T-helper 2 cell treated with Interferon-gamma antibody and Interleukin-4, amounts not matched to agents 100 ng/mL and 5 ng/mL, for 36 hours (primary cell): ENCODE measurements around the gene ZMYM2. TPM values are rescaled to one million over a fixed set of nuclear protein-coding genes. Genes with fewer than 3 reads are reported as not detected.
"Not testable (repeated sequence)": the region's sequence is repeated elsewhere in the genome, so short reads cannot be mapped to it uniquely, and the experiment has no call there.

Experiments
- intact Hi-C: fragments of 100-400 bp; cut with micrococcal nuclease; formaldehyde crosslinking; loops from one replicate; pipeline ENCODE4 v1.15.1; 2023
- total RNA-seq: library from RNA; stranded (reverse); gene quantifications from 2 replicates; pipeline ENCODE4 v1.2.3, GENCODE V29; 2022

The ZMYM2 gene
- total RNA-seq, result 51.4 and 58.4 TPM in 2 replicates

DNA sequence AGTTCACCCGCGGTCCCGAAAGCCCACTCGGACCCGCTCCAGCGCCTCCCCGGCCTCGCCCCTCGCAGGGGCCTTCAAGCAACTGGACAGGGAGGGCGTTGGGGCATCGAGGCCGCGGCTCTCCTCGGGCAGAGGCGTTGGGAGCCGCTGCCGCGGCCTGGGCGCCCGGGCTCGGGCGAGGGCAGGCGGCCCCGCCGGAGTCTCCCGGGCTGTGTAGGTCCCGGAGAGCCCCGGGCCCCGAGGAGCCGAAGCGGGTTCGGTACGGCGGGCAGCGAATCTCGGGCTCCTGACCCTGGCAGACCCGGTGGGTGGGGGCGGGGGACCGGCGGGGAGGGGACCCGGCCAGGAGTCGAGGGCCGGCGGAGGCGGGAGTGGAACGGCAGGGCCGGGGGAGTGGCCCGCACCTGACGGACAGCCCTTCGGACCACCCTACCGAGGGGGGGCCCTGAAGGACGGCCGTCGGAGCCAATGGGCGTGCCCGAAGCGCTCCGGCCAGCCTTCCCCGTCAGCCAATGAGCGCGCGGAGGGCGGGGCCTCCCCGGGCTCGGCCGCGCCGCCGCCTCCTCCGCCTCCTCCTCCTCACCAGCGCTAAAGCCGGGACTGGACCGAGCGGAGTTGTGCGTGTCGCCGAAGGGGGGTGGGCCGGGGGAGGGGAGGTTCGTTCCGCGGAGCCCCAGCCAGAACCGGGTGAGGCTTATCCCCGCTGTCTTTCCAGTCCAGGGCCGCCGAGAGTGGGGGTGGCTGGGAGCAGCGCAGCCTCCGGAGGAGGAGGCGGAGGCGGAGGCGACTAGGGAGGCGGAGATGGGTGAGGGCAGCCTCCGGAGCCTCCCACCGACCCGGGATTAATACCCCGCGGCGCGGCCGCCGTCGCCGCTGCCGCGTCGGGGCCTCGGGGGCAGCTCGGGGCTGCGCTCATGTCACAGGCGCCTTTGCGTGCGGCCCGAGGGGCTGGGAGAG lies at the start of gene ZMYM2:
Gene ZMYM2 (plus strand): TSS at position 573 of the 957 bp plus-strand sequence. CDS start 34,346 bp downstream, outside the sequence.
- intact Hi-C loops, result loop anchor here (2.0 to 5.0 kb wide), 5 partner anchors 326 to 1644 kb away; partner anchors contain the start of genes CRYL1, EEF1AKMT1, IFT88 and MICU2

DNA sequence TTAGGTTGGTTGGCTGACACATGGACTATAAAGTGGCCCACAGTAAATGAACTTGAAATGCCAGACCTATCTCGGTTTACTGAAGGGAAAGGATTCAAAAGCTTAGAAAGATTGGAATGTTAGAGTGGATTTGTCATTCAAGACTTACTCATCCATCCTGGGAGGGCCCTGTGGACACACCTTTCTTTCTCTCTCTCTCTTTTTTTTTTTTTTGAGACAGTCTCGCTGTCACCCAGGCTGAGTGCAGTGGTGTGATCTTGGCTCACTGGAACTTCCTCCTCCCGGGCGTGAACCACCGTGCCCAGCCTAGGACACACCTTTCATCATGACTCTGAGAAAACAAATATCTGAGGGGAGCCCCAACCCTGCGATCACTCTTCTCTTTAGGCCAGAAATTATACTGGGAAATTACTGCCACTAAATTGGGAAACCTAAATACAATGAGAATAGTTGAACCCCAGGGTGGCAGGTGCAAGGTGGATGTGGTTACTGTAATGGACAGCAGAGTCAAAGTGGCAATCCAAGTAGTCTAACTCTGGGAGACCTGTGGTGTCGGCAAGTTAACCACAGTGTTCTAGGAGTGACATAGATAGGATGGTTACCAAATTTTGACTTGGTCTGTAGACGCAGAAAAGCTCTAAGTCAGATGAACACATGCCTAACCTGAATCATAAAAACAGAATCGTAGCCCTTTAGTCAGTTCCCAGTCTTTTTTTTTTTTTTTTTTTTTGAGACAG lies 48.0 kb upstream of the ZMYM2 start:
- intact Hi-C loops, result no loop called here

GRCh38 chr13:19927117-19927748 lies 31.3 kb upstream of the ZMYM2 start:
- intact Hi-C loops, result no loop called here

- intact Hi-C loops, result no loop called here
Observed at GRCh38 chr13:19940106-19940505, 18.4 kb upstream of the ZMYM2 start.

DNA sequence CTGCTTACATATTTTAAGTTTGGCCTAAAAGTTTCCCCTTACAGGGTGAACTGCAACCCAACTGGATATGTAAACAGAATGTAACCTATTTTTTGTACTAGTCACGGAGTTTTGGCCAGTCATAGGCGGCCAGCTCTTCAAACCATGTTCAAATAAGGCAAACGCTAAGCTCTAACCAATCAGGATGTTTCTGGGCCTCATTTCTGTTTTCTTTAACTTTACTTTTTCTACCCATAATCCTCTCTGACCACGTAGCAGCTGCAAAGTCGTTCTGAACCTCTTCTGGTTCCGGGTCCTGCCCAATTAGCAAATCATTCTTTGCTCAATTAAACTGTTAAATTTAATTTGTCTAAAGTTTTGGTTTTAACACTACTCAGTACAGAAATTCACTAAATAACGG lies 8.2 kb upstream of the ZMYM2 start:
- intact Hi-C loops, result no loop called here

GRCh38 chr13:19952850-19953249 lies 5.7 kb upstream of the ZMYM2 start:
- intact Hi-C loops, result no loop called here

GRCh38 chr13:19955873-19956559 lies 2.5 kb upstream of the ZMYM2 start:
- intact Hi-C loops, result loop anchor here (5.0 kb wide), 2 partner anchors 571 to 1646 kb away; partner anchors contain the start of genes CRYL1 and MICU2

DNA sequence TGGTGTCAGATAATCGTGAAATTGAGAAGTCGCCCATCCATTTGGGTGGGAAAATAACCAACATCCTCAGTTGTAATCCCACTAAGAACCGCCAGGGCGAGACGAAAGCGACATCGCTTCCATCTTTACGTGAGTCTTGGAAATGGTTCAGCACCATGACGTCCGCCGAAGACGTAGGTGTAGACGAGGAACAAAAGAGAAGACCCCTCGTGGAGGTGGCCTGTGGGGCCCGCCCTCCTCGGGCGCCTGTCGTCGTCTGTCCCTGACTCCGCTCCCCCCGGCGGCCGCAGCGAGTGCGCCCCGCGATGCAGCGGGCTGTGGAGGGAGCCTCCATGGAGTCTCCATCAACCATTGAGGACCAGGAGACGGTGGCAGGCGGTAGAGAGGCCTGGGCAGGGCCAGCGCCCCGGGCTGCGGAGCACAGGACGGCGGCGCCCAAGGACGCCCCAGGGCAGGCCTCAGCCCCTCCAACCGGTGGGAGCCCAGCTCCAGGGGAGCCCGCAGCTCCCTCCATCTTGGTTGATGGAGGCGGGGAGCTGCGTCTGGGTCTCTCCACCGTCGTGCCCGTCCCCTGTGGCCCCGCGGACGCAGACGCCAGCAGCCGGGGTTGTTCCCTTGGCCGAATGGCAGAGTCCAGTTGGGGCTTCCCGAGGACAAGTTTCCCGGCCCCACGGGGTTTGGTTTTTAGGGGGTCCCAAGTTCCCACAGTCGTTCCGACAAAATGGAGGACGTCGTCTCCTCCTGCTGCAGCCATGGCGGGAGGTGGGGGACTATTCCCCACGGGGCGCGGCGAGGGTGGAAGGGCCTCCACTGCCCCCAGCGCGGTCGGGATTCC lies 990 bp upstream of the ZMYM2 start:
- intact Hi-C loops, result loop anchor here (2.0 to 5.0 kb wide), 5 partner anchors 325 to 1645 kb away; partner anchors contain the start of genes CRYL1, EEF1AKMT1, IFT88 and MICU2

GRCh38 chr13:19959141-19959830 lies 759 bp downstream of the ZMYM2 start:
- intact Hi-C loops, result loop anchor here (2.0 to 5.0 kb wide), 5 partner anchors 326 to 1643 kb away; partner anchors contain the start of genes CRYL1, EEF1AKMT1, IFT88 and MICU2

GRCh38 chr13:19959831-19960652 lies 1.5 kb downstream of the ZMYM2 start:
- intact Hi-C loops, result loop anchor here (1.0 to 5.0 kb wide), 8 partner anchors 97 to 1642 kb away; partner anchors contain the start of genes CRYL1, EEF1AKMT1, IFT88 and MICU2

GRCh38 chr13:19960653-19960976 lies 2.1 kb downstream of the ZMYM2 start:
- intact Hi-C loops, result loop anchor here (1.0 kb wide), 3 partner anchors 97 to 203 kb away; partner anchors contain the start of genes PSPC1 and ZMYM5

- intact Hi-C loops, result no loop called here
Observed at GRCh38 chr13:19961489-19961888, 3.0 kb downstream of the ZMYM2 start.

DNA sequence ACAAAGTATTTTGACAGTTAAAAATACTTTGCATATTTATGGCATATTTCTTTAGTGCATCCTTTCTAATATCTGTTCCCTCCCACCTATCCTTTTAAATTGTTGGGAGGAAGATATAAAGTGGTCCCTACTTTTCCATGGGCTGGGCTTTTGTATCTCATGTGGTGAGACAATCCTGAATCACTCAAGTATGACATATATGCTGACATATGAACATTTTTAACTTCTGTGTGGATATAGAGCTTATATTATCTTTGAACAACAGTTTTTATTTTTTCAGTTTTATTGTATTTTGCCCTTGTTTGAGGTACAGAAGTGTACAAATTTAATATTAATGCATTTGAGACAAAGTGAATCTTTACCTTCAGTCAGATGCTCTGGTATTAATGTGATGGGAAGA lies 3.4 kb downstream of the ZMYM2 start:
- intact Hi-C loops, result no loop called here

DNA sequence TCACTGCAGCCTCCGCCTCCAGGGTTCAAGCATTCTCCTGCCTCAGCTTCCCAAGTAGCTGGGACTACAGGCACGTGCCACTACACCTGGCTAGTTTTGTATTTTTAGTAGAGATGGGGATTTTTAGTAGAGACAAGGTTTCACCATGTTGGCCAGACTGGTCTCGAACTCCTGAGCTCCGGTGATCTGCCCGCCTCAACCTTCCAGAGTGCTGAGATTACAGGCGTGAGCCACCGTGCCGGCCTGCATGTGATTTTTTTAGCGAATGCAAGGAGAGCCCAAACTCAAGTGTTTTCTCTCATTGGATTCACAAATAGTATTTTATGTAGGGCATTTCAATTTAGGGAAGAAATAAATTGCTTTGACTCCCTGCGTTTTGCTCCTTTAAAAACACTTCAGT lies 4.4 kb downstream of the ZMYM2 start:
- intact Hi-C loops, result no loop called here

DNA sequence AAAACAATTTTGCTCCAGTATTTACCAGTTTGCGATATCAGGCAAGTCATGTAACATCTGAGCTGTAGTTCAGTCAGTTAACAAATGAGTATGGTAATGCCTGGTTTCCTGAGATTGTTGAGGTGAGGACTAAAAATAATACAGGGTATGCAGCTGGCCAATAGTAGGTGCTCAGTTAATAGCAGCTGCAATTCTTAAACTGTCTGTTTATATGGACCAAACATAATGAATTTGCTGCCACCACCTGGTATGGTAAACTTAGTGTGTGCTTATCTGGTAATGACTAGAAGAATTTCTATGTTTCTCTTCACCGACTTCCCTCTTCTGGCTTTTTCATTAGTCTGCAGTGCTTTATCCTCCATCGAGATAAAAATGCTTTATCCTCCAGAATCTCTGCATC lies 9.1 kb downstream of the ZMYM2 start:
- intact Hi-C loops, result no loop called here

- intact Hi-C loops, result not testable (repeated sequence)
Observed at GRCh38 chr13:19974498-19975009, 16.0 kb downstream of the ZMYM2 start.

DNA sequence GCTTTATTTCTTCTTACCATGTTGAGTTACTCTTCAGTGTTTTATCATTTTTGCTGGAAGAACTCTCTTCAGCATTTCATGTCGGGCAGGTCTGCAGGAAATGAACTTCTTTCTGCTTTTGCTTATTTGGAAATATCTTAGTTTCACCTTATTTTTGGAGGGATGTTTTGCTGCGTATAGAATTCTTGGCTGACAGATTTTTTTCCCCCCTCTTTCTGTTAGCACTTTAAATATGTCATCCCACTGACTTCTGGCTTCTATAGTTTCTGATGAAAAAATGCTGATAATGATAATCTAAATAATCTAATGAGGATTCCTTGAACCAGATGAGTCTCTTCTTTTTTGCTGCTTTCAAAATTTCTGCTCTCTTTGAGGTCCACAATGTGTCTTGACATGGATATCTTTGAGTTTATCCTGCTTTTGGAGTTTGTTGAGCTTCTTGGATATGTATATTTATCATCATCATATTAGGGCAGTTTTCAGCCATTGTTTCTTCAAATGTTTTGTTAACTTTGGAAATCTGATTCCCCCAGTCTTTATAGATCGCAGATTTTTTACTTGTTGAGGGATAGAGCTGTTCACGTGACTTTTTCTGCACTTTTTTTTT lies 20.4 kb downstream of the ZMYM2 start:
- intact Hi-C loops, result no loop called here
